Lower leg skin (tissue), 3 donors: Measurements from ENCODE around the gene IMMP2L.

Experiments
- POLR2A ChIP-seq, 2 donors: fragments of 450-650 bp; IDR thresholded peaks; one replicate each; pipeline ENCODE4 v1.6.1; 2016 to 2017; ENCODE audit warnings: antibody characterized with exemption in 2 of 2, mild to moderate bottlenecking in 1 of 2, moderate library complexity in 1 of 2
- TF ChIP-seq, protein P1 (sequence below), 3 donors: fragments of 450-650 bp; IDR thresholded peaks; one replicate each; pipeline ENCODE4 v1.5.1; 2016; ENCODE audit warnings: antibody characterized with exemption in 3 of 3, mild to moderate bottlenecking in 3 of 3, moderate library complexity in 2 of 3

DNA sequence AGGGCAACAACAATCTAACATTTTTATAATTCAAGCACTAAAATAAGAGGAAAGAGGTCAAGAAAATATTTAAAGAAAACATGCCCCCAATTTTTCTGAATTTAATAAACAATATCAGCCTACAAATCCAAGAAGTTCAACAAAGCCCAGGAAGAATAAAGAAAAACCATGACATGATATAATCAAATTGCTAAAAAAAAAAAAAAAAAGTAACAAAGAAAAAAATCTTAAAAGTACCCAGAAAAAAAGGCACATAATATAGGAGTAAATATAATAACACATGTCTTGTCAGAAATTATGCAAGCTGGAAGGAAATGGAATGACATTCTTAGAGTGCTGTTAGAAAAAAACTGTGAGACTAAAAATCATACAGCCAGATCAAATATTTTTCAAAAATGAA is 151.4 kb downstream of the IMMP2L start:
- TF ChIP-seq, protein P1, sequence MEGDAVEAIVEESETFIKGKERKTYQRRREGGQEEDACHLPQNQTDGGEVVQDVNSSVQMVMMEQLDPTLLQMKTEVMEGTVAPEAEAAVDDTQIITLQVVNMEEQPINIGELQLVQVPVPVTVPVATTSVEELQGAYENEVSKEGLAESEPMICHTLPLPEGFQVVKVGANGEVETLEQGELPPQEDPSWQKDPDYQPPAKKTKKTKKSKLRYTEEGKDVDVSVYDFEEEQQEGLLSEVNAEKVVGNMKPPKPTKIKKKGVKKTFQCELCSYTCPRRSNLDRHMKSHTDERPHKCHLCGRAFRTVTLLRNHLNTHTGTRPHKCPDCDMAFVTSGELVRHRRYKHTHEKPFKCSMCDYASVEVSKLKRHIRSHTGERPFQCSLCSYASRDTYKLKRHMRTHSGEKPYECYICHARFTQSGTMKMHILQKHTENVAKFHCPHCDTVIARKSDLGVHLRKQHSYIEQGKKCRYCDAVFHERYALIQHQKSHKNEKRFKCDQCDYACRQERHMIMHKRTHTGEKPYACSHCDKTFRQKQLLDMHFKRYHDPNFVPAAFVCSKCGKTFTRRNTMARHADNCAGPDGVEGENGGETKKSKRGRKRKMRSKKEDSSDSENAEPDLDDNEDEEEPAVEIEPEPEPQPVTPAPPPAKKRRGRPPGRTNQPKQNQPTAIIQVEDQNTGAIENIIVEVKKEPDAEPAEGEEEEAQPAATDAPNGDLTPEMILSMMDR (IDR thresholded peaks at IDR 0.05): no peak
- TF ChIP-seq POLR2A (IDR thresholded peaks at IDR 0.05): no peak
